HG03159 (cell line): ENCODE data around the gene CTNS.
A peak's percentile ranks its signal among the peaks of the same experiment; 100 is the strongest.

Experiments used
- ATAC-seq: cut with Tn5 transposase; IDR thresholded peaks from one replicate; pipeline ENCODE4 v1.9.1; 2021; ENCODE audit warnings: mild to moderate bottlenecking, moderate library complexity; ENCODE audit not compliant: unreplicated experiment

CTNS gene

DNA sequence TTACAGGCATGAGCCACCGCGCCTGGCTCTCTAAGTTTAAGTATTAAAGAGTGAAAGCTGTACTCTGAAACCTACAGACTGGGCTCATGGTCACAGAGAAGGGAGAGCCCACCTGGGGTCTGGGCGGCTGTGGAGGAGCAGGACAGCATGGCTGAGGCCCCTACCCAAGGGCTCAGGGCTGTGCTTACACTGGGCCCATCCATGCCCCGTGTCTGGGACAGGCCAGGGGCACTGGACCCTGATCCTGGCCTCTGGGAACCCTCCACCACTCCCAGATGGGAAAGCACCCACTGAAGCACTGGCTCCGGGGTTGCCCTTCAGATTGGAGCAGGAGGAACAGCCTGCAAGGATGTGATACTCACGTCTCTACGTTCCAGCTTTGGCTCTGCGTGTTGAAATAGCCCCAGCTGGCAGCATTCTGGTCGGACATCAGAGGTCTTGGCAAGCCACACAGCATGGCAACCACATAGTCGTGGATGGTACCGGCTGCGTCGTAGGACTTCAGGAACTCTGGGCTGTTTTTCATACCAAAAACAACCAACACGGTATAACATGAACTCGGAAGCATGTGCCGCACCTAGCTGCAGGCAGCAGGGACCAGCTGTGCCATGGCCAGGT is 13.5 kb upstream of the CTNS start:
- no peak for ATAC-seq

DNA sequence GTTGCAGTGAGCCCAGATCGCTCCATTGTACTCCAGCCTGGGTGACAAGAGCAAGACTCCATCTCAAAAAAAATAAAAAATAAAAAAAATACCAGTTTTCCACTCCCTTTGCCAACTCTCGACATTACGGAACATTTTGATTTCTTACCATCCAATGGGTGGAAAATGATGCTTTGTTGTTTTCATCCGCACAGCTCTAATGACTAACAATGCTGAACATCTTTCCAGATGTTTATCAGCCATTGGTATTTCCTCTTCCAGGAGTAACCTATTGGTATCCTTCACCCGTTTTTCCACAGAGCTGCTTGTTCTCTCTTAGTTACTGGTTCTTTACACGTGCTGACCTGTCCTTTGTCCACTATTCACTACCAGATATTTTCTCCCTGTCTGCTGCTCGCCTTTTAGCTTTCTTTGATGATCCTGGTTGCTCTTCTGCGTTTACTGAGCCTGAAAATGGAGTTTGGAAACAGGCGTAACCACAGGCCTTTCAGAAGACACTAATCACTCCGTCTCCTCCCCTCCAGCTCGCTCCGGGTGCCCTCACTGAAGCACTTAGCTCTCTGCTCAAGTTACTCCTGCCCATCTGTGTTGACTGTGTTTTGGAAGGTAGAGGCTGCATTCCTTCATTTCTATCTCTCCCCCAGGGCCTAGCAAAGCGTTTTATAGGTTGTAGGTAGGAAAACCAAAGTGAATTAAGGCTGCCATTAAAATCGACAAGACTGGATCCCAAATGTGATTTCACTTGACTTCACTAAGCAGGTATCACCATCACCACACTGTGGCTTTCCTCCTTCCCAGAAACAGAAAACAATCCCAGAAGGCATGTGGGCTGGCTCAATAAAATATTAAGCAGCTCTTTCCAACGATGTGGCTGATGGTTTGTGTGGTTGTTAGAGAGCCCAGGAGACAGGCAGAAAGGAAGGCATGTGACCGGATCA is 9.5 kb upstream of the CTNS start:
- ATAC-seq, result no peak

DNA sequence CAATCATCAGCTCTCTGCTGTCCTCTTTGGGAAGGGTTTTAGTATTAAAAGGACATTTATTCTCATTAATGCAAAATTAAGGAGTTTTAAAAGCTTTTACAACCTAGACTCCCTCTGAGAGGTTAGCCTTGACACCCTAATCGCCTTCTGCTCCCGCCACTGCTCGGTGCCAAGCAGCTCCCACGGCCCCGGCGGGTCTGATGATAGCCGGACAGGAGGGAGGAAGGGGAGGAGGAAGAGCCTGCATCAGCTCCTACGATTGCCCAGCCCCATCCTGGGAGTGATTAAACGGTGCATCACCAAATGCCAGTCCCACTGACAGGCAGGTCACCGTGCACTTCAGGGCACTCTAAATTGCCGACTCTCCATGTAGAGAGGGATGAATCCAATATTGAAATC is 8.8 kb upstream of the CTNS start:
- ATAC-seq, result no peak

DNA sequence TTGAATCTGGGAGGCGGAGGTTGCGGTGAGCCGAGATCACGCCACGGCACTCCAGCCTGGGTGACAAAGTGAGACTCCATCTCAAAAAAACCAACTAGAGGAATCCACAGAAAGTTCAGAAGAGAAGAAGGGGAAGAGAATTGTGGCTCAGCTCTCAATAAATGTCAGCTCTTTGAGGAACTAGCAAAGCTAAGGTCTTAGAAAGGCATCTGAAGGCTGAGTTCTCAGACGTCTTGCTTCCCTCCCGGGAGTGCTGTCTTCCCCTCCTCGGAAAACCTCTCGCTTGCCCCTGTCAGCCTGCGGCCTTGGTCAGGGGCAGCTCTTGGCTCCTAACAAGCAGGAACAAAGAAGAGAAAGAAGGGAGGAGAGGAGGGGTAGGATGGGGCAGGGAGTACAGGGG is 5.8 kb upstream of the CTNS start:
- ATAC-seq, result no peak

DNA sequence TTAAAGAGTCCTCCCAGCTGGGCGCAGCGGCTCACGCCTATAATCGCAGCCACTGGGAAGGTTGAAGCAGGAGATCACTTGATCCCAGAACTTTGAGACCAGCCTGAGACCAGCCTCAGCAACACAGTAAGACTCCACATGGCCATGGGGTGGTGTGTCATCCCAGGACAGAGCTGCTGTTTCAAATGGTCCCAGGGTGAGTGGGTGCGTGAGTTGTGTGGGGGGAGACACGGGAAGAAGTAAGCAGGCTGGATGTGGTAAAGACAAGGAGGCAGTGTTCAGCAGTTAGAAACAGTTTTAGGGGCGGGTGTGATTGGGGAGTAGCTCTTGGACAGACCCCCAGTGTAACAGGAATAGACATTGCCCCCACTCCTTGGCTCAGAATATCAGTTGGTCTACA is 4.3 kb upstream of the CTNS start:
- ATAC-seq, result no peak

DNA sequence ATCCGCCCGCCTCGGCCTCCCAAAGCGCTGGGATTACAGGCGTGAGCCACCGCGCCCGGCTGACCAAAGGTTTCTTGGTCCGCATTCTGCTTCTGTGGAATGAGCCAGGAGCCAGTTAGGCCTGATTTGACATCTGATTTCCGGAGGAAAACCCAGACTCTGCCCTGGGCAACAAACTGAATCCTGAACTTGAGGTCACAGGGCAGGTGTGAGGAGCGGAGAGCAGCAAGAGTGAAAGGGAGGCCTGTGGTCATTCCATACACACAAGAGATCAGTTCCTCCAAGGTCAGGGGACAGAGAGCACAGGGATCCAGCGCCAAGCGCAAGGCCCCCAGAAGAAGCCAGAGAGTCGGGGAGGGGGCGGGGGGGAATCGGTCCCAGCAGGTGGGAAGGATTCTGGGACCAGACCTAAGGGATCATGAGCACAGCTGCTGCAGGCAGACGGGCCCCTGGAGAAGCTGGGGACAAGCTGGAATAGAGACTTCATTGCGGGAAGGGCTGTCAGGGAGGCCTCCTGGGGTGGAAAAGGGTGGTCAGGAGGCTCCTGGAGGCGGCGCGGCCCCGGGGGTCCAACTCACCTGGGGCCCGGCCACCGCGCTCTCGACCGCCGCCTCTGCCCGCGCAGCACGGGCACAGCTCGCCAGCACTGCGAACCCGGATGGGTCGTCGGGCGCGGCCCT is 946 bp upstream of the CTNS start:
- ATAC-seq, result no peak

DNA sequence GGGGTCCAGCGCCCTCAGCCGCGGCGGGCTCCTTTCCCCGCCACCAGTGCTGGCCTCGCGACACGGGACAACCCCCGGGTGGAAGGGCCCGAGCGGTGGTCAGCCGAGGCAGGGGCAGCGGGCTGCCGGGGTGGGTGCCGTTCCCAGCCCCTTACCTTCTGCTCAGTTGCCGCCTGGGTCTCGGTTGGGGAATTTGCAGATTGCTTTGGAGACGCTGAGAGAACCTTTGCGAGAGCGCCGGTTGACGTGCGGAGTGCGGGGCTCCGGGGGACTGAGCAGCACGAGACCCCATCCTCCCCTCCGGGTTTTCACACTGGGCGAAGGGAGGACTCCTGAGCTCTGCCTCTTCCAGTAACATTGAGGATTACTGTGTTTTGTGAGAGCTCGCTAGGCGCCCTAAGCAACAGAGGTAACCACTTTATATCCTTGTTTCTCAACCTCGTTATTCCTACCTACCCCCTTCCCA is 381 bp downstream of the CTNS start:
- ATAC-seq, result peak; percentile 5

DNA sequence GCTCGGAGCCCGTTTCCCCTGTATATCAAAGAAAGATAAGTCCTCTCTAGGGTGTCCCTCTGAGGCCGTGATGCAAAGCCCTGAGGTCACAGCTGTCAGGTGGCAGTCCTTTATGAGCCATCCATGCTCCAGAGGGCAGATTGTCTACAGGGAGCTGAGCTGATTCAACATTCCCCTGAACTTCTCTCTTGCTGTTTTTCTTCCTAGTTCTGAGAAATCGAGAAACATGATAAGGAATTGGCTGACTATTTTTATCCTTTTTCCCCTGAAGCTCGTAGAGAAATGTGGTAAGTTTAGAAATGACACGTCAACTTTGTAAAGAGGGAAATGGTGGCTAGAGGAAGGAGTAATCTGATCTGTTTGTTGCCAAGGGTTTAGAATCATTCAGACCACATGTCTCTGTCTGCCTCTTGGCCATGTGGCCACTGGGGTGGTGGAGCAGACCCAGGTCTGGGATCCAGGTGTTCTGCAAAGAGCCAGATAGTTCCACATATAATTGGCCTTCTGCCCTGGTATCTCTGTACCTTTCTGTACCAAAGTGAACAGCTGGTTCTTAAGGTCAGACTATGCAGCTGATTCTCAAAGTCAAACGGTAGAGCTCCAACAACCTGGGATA is 3.5 kb downstream of the CTNS start:
- ATAC-seq, result no peak

DNA sequence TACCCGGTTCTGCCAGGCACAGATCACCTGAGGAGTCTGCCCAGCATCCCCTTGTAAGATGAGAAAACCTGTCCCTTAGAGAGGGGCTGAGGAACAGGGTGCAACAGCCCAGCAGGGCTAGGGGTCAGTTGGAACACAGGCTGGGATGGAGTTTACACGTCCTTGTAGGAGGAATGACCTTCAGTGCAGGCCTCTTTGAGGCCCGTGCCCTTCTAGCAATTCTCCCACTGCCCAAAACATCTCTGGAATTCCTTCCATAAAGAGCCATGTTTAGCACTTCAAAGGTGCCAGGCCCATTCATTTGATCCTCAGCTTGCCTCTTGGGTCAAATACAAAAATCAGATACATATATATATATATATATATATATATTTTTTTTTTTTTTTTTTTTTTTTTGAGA is 4.5 kb downstream of the CTNS start:
- no peak for ATAC-seq

DNA sequence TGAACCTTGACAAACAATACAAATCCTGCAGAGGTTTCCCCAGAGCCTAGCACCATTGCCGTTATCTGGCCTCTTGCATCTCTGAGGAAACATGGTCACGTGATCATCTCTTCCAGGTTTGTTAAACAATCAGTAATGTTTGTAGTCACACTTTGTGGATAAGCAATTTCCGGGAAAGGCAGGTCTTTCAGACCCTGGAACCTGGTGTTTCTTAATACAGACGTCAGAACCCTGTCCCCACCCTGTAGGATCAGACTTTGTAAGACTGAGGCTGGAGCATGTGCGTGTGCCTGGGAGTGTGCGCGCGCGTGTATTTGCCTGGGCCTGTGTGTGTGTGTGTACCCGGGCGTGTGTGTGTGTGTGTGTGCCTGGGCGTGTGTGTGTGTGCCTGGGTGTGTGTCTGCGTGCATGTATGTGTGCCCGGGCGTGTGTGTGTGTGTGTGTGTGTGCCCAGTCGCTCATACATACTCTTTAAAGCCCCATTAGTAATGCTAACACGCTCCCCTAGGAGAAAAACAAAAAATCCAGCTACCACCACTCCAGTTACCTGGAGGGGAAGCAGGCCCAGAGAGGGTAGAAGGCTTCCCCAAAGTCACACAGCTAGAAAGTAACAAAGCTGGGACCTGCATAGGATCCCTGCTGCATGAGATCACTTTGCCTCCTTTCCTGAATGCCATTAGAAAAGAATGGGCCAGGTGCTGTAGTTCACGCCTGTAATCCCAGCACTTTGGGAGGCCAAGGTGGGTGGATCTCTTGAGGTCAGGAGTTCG is 5.3 kb downstream of the CTNS start:
- no peak for ATAC-seq

DNA sequence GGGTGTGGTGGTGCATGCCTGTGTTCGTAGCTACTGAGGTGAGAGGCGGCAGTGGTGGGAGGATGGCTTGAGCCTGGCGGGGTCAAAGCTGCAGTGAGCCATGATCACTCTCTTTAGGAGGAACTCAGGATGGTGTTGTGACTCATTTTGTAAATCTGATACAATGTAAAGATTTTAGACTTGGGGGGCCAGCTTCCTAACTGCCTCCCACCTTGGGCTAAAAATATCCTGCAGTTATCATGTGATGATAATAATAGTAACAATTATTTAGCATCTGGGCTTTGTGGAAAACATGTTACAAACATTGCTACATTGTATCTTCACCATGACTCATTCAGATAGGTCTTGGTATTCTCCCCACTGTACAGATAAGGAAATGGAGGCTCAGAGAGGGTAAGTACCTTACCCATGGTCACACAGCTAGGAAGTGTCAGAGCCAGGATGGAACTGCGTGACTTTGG is 7.4 kb downstream of the CTNS start:
- no peak for ATAC-seq

DNA sequence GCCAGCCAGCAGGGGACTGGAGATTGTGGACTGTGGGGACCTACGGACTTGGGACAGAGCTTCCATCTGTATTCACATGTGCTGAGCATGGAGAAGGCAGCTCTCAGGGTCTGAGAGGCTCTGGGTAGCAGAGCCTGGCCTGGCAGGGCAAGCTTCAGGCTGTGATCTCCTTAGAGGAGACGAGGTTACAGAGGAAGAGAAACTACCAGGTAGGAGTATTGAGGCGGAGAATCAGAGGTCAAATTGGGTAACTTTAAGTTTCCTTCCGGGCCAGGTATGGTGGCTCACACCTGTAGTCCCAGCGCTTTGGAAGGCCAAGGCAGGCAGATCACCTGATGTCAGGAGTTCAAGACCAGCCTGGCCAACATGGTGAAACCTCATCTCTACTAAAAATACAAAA is 8.8 kb downstream of the CTNS start:
- ATAC-seq, result no peak

DNA sequence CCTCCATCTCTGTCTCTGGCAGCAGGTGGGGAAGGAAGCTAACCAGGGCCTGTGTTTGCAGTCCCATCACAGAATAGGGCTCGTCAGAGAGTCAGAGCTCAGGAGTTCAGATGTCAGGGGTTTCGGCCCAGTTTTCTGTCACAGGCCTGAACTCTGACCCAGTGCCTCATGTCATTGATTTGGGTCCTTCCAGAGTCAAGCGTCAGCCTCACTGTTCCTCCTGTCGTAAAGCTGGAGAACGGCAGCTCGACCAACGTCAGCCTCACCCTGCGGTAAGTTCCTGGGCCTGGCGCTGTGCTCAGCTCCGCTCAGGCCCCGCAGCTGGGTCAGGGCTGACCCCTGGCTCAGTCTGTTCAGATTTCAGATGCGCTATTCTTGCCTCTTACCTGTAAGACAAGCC is 10.7 kb downstream of the CTNS start:
- ATAC-seq, result no peak

DNA sequence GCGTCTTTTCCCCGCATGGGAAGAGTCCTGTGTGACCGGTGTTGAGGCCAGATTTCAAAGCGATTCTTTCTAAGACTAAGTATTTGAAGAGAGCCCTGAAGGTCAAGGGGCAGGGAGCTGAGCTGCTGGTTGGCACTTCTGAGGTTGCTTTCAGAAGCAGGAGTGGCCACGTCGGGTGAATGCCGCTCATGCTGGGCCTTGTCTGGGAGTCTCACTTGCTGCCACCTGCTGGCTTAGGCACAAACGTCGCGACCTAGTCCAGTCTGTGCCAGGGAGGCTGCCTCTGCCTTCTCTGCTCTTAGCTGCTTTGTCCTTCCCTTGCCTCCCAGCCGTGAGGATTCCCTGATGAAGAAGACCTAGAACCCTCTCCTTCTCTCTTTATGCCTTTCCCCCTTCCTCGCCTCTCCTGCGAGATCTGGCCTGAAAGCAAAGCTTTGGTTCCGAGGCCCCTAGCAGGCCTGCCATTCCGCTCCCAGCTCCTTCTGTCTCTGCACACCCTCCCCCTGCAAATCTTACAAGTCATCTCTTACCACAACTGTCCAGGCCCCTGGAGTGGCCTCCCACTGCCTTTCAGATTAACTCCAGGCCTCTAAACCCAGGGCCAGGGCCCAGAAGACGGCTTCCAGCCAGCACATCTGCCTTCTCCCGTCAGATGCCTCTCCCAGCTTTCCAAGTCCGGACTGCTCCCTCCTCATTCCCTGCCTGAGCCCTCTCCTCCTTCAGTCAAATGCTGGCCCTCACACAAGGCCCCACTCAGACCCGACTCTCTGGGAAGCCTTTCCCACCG is 11.4 kb downstream of the CTNS start:
- no peak for ATAC-seq

DNA sequence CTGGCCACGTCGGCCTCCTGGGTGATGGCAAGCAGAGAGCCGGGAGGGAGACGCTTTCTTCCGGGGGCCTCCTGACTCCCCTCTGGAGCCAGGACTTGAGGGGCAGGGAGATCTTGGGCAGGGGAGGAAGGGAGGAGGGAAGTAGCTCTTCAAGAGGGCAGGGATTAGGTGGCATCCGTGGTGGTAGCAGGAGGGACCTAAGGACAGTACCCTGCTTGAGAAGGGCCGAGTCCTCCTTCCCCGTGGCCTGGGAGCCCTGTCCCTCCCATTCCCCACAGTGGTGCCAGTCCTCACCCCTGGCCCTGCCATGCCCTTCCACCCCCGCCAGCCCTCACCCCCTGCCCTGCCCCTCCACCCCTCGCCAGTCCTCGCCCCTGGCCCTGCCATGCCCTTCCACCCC is 19.2 kb downstream of the CTNS start:
- ATAC-seq, result no peak

DNA sequence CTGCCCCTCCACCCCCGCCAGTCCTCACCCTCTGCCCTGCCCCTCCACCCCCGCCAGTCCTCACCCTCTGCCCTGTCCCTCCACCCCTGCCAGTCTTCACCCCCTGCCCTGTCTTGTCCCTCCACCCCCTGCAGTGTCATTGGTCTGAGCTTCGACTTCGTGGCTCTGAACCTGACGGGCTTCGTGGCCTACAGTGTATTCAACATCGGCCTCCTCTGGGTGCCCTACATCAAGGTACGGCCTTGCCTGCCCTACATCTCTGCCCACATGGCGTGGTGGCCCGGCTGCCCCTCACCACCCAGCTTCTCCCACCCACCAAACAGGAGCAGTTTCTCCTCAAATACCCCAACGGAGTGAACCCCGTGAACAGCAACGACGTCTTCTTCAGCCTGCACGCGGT is 19.8 kb downstream of the CTNS start:
- no peak for ATAC-seq

DNA sequence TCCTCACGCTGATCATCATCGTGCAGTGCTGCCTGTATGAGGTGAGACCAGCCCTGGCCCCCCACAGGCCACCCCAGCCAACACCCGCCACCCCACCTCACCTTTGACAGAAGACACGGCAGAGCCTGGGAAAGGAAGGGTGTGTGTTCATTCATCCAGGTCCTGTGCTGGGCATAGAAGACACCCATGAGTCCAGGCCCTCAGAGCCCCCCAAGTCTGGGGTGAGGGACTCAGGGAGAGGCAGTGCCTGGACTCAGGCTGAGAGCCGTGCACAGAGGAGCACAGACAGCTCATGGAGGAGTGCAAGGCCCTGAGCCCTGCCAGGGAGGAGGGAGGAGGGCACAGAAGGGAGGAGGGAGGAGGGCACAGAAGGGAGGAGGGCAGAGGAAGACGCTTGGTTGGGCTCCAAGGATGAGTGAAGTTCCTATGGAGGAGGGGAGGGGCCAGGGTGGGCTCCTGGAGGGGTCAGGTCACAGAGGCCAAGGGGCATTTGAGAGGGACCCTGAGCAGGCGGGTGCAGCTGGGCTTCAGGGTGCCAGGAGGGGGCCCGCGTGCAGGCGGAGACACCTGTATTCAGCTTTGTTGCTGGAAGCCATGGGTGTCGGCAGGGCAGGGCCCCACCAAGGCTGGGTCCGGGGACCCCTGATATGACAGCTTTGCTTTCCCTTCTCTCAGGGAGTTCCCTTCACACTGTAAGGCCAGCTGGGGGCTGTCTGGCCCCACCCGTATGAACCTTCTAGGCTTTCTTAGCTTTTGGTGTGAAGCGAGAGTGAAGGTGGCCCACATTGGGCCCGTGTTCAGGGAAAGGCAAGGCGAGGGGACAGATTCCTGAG is 20.4 kb downstream of the CTNS start:
- no peak for ATAC-seq

DNA sequence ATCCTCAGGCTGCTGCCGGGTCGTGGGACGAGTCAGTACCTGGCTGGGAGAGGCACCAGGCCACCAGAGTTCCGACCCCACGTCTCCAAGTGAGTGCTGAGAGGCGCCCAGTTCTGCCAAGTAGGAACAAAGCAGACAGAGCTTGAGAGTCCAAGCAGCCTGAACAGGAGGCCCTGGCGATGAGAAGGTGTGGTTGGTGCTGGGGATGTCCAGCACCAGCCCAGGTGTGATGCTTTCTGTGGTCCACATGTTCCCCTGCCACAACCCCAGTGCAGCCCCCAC is 21.0 kb downstream of the CTNS start:
- no peak for ATAC-seq
